Liver (tissue), 3 donors: ENCODE measurements around the gene TRAF3IP3.

ENCODE experiments used
- EGR1 ChIP-seq, 2 donors: IDR thresholded peaks; 2 replicates each; pipeline ENCODE4 v1.6.1; 2016 to 2018; ENCODE audit warnings: antibody characterized with exemption in 2 of 2, low read depth in 2 of 2
- JUND ChIP-seq, 2 donors: IDR thresholded peaks; 2 replicates each; pipeline ENCODE4 v1.6.1; 2016; ENCODE audit warnings: antibody characterized with exemption in 2 of 2
- RAD21 ChIP-seq, 2 donors: IDR thresholded peaks; 2 replicates each; pipeline ENCODE4 v1.6.1; 2016; ENCODE audit warnings: antibody characterized with exemption in 2 of 2, mild to moderate bottlenecking in 2 of 2
- TF ChIP-seq, protein P1 (sequence below): fragments of 150-350 bp; IDR thresholded peaks from 2 replicates; pipeline ENCODE4 v1.5.1; 2017; ENCODE audit warnings: improper control_type of control experiment, low read depth, low read length; ENCODE audit not compliant: missing input control
- TF ChIP-seq, protein P2 (sequence below): IDR thresholded peaks from 2 replicates; pipeline ENCODE4 v1.6.1; 2016; ENCODE audit warnings: antibody characterized with exemption, mild to moderate bottlenecking
- TF ChIP-seq, protein P3 (sequence below): IDR thresholded peaks from 2 replicates; pipeline ENCODE4 v1.6.1; 2016; ENCODE audit warnings: antibody characterized with exemption
- TF ChIP-seq, protein P4 (sequence below): IDR thresholded peaks from 2 replicates; pipeline ENCODE4 v1.6.1; 2016; ENCODE audit warnings: antibody characterized with exemption
- donor health status: healthy.
- donor health status: healthy.

DNA sequence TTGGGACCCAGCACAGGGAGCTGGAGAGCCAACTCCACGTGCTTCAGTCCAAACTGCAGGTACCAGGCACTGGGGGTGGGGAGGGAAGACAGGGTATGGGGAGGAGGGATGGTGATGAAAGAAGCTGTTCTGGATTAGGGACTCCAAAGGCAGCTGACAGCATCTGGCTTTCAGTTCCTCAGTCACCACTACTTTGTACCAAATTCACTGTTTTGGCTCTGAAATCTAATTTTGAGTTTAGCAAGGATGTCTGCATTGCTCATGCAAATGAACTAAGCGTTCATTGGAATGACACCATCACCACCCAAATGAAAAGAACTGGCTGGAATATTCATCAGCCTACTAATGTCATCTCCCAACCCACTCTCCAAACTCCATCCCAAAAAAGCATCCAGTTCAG, 19.8 kb downstream of the TRAF3IP3 start:
- TF ChIP-seq, protein P1, sequence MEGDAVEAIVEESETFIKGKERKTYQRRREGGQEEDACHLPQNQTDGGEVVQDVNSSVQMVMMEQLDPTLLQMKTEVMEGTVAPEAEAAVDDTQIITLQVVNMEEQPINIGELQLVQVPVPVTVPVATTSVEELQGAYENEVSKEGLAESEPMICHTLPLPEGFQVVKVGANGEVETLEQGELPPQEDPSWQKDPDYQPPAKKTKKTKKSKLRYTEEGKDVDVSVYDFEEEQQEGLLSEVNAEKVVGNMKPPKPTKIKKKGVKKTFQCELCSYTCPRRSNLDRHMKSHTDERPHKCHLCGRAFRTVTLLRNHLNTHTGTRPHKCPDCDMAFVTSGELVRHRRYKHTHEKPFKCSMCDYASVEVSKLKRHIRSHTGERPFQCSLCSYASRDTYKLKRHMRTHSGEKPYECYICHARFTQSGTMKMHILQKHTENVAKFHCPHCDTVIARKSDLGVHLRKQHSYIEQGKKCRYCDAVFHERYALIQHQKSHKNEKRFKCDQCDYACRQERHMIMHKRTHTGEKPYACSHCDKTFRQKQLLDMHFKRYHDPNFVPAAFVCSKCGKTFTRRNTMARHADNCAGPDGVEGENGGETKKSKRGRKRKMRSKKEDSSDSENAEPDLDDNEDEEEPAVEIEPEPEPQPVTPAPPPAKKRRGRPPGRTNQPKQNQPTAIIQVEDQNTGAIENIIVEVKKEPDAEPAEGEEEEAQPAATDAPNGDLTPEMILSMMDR, result no peak
- TF ChIP-seq, protein P2, sequence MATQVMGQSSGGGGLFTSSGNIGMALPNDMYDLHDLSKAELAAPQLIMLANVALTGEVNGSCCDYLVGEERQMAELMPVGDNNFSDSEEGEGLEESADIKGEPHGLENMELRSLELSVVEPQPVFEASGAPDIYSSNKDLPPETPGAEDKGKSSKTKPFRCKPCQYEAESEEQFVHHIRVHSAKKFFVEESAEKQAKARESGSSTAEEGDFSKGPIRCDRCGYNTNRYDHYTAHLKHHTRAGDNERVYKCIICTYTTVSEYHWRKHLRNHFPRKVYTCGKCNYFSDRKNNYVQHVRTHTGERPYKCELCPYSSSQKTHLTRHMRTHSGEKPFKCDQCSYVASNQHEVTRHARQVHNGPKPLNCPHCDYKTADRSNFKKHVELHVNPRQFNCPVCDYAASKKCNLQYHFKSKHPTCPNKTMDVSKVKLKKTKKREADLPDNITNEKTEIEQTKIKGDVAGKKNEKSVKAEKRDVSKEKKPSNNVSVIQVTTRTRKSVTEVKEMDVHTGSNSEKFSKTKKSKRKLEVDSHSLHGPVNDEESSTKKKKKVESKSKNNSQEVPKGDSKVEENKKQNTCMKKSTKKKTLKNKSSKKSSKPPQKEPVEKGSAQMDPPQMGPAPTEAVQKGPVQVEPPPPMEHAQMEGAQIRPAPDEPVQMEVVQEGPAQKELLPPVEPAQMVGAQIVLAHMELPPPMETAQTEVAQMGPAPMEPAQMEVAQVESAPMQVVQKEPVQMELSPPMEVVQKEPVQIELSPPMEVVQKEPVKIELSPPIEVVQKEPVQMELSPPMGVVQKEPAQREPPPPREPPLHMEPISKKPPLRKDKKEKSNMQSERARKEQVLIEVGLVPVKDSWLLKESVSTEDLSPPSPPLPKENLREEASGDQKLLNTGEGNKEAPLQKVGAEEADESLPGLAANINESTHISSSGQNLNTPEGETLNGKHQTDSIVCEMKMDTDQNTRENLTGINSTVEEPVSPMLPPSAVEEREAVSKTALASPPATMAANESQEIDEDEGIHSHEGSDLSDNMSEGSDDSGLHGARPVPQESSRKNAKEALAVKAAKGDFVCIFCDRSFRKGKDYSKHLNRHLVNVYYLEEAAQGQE, result no peak
- TF ChIP-seq EGR1 (IDR thresholded peaks at IDR 0.05; ENCODE audit: low read depth in 2 of 2), result no peak
- TF ChIP-seq RAD21 (IDR thresholded peaks at IDR 0.05), result no peak
- TF ChIP-seq, protein P3, sequence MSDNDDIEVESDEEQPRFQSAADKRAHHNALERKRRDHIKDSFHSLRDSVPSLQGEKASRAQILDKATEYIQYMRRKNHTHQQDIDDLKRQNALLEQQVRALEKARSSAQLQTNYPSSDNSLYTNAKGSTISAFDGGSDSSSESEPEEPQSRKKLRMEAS, result no peak
- TF ChIP-seq, protein P4, sequence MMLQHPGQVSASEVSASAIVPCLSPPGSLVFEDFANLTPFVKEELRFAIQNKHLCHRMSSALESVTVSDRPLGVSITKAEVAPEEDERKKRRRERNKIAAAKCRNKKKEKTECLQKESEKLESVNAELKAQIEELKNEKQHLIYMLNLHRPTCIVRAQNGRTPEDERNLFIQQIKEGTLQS, result no peak
- no peak for TF ChIP-seq JUND (IDR thresholded peaks at IDR 0.05)
